ENCODE data around the gene PRPF38A.

Gene PRPF38A

GRCh38 chr1:52403566-52404115 lies 761 bp upstream of the PRPF38A start:
- CTCF ChIA-PET: interaction anchor here (1.1 kb wide), 1 partner anchor 264 kb away, joined by 3 read pairs; no protein-coding TSS in a partner anchor
- TF ChIP-seq, protein P1, sequence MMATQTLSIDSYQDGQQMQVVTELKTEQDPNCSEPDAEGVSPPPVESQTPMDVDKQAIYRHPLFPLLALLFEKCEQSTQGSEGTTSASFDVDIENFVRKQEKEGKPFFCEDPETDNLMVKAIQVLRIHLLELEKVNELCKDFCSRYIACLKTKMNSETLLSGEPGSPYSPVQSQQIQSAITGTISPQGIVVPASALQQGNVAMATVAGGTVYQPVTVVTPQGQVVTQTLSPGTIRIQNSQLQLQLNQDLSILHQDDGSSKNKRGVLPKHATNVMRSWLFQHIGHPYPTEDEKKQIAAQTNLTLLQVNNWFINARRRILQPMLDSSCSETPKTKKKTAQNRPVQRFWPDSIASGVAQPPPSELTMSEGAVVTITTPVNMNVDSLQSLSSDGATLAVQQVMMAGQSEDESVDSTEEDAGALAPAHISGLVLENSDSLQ (IDR thresholded peaks at IDR 0.05): peak; percentile 38; the same call in 1 of the 2 replicates
- TF ChIP-seq FOXA1 (IDR thresholded peaks at IDR 0.05) (no peak), SUZ12 (IDR thresholded peaks at IDR 0.05) (no peak), FOXK2 (IDR thresholded peaks at IDR 0.05) (no peak), HDGF (IDR thresholded peaks at IDR 0.05; ENCODE audit: borderline replicate concordance) (no peak)
- POLR2A ChIA-PET: interaction anchor here (0.8 to 3.1 kb wide), 19 partner anchors 9 to 544 kb away, joined by 3 to 20 read pairs (median 4); partner anchors contain the start of genes CC2D1B and TUT4
- peak; percentile 61 for DNase-seq (ENCODE audit: extremely low spot score)

GRCh38 chr1:52404975-52405338 lies 555 bp downstream of the PRPF38A start:
- no peak for DNase-seq (ENCODE audit: extremely low spot score)
- ChIA-PET CTCF (interaction anchor here (0.7 to 1.1 kb wide), 2 partner anchors 265 to 388 kb away, joined by 3 read pairs; no protein-coding TSS in a partner anchor), POLR2A (interaction anchor here (0.8 to 3.1 kb wide), 21 partner anchors 9 to 294 kb away, joined by 3 to 20 read pairs (median 4); partner anchors contain the start of genes CC2D1B and TUT4)
- TF ChIP-seq NFRKB (IDR thresholded peaks at IDR 0.05) (no peak), BHLHE40 (IDR thresholded peaks at IDR 0.05; ENCODE audit: borderline replicate concordance) (no peak), LEF1 (IDR thresholded peaks at IDR 0.05; ENCODE audit: borderline replicate concordance) (no peak), ELF4 (IDR thresholded peaks at IDR 0.05) (no peak), TARDBP (IDR thresholded peaks at IDR 0.05) (no peak), FOXM1 (IDR thresholded peaks at IDR 0.05; ENCODE audit: borderline replicate concordance) (no peak), HDGF (IDR thresholded peaks at IDR 0.05; ENCODE audit: borderline replicate concordance) (no peak), ZNF384 (IDR thresholded peaks at IDR 0.05) (no peak), FOXA1 (IDR thresholded peaks at IDR 0.05) (no peak), ARNT (IDR thresholded peaks at IDR 0.05) (no peak), SP1 (IDR thresholded peaks at IDR 0.05) (no peak)

DNA sequence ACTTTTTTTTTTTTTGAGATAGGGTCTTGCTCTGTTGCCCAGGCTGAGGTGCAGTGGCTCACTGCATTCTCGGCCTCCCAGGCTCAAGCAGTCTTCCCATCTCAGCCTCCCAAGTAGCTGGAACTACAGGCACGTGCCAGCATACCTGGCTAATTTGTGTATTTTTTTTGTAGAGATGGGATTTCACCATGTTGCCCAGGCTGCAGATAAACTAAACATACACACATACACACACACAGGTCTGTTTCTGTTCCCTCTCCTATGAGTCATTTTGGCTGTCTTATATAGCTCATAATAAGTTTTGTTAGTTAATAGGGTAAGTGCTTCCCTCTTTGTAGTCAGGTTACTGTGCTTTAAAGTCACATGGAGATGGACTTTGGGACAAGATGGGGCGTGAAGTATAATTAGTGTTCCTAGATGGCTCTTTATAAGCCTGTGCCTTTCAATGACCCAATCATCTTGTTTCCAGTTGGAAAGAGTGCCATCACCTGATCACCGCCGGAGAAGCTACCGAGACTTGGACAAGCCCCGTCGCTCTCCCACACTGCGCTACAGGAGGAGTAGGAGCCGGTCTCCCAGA lies 9.1 kb downstream of the PRPF38A start:
- CTCF ChIA-PET: no interaction called here
- TF ChIP-seq ELF4 (IDR thresholded peaks at IDR 0.05) (no peak), NFRKB (IDR thresholded peaks at IDR 0.05) (no peak), BHLHE40 (IDR thresholded peaks at IDR 0.05; ENCODE audit: borderline replicate concordance) (no peak), FOXK2 (IDR thresholded peaks at IDR 0.05) (no peak), HDGF (IDR thresholded peaks at IDR 0.05; ENCODE audit: borderline replicate concordance) (no peak), LEF1 (IDR thresholded peaks at IDR 0.05; ENCODE audit: borderline replicate concordance) (no peak), L3MBTL2 (conservative IDR thresholded peaks at IDR 0.05) (no peak), CTBP1 (IDR thresholded peaks at IDR 0.05; ENCODE audit: borderline replicate concordance) (no peak), TARDBP (IDR thresholded peaks at IDR 0.05) (no peak), ZNF384 (IDR thresholded peaks at IDR 0.05) (no peak), ARNT (IDR thresholded peaks at IDR 0.05) (no peak), FOXA1 (IDR thresholded peaks at IDR 0.05) (no peak), SP1 (IDR thresholded peaks at IDR 0.05) (no peak), SUZ12 (IDR thresholded peaks at IDR 0.05) (no peak), FOXM1 (IDR thresholded peaks at IDR 0.05; ENCODE audit: borderline replicate concordance) (no peak)
- TF ChIP-seq, protein P1 (IDR thresholded peaks at IDR 0.05): no peak
- DNase-seq (ENCODE audit: extremely low spot score): no peak
- POLR2A ChIA-PET: interaction anchor here (2.0 kb wide), 1 partner anchor 9 kb away, joined by 9 read pairs; the partner anchor contains the start of genes ORC1 and PRPF38A

- no peak for TF ChIP-seq NFRKB (IDR thresholded peaks at IDR 0.05)
- no peak for TF ChIP-seq HDGF (IDR thresholded peaks at IDR 0.05; ENCODE audit: borderline replicate concordance)
- TF ChIP-seq SP1 (IDR thresholded peaks at IDR 0.05): no peak
- TF ChIP-seq ZNF384 (IDR thresholded peaks at IDR 0.05): no peak
- TF ChIP-seq CTBP1 (IDR thresholded peaks at IDR 0.05; ENCODE audit: borderline replicate concordance): no peak
- TF ChIP-seq, protein P1 (IDR thresholded peaks at IDR 0.05): no peak
- no peak for TF ChIP-seq LEF1 (IDR thresholded peaks at IDR 0.05; ENCODE audit: borderline replicate concordance)
- no peak for TF ChIP-seq FOXK2 (IDR thresholded peaks at IDR 0.05)
- no peak for TF ChIP-seq SUZ12 (IDR thresholded peaks at IDR 0.05)
- TF ChIP-seq L3MBTL2 (conservative IDR thresholded peaks at IDR 0.05): no peak
- TF ChIP-seq FOXA1 (IDR thresholded peaks at IDR 0.05): no peak
- TF ChIP-seq ARNT (IDR thresholded peaks at IDR 0.05): no peak
- no peak for TF ChIP-seq ELF4 (IDR thresholded peaks at IDR 0.05)
- no peak for TF ChIP-seq TARDBP (IDR thresholded peaks at IDR 0.05)
- no peak for TF ChIP-seq BHLHE40 (IDR thresholded peaks at IDR 0.05; ENCODE audit: borderline replicate concordance)
- no peak for TF ChIP-seq FOXM1 (IDR thresholded peaks at IDR 0.05; ENCODE audit: borderline replicate concordance)
- ChIA-PET POLR2A (interaction anchor here (1.3 kb wide), 1 partner anchor 10 kb away, joined by 3 read pairs; the partner anchor contains the start of genes ORC1 and PRPF38A), CTCF (no interaction called here)
- DNase-seq (ENCODE audit: extremely low spot score): no peak
Measured at GRCh38 chr1:52414942-52415341, 10.5 kb downstream of the PRPF38A start.

GRCh38 chr1:52416811-52417210 lies 12.4 kb downstream of the PRPF38A start:
- POLR2A ChIA-PET: no interaction called here
- CTCF ChIA-PET: no interaction called here
- TF ChIP-seq TARDBP (IDR thresholded peaks at IDR 0.05) (no peak), NFRKB (IDR thresholded peaks at IDR 0.05) (no peak), FOXM1 (IDR thresholded peaks at IDR 0.05; ENCODE audit: borderline replicate concordance) (no peak), LEF1 (IDR thresholded peaks at IDR 0.05; ENCODE audit: borderline replicate concordance) (no peak), ELF4 (IDR thresholded peaks at IDR 0.05) (no peak), SUZ12 (IDR thresholded peaks at IDR 0.05) (no peak), FOXA1 (IDR thresholded peaks at IDR 0.05) (no peak), ARNT (IDR thresholded peaks at IDR 0.05) (no peak), ZNF384 (IDR thresholded peaks at IDR 0.05) (no peak), FOXK2 (IDR thresholded peaks at IDR 0.05) (no peak), CTBP1 (IDR thresholded peaks at IDR 0.05; ENCODE audit: borderline replicate concordance) (no peak), L3MBTL2 (conservative IDR thresholded peaks at IDR 0.05) (no peak), SP1 (IDR thresholded peaks at IDR 0.05) (no peak), BHLHE40 (IDR thresholded peaks at IDR 0.05; ENCODE audit: borderline replicate concordance) (no peak)
- TF ChIP-seq, protein P1 (IDR thresholded peaks at IDR 0.05): no peak
- no peak for DNase-seq (ENCODE audit: extremely low spot score)
